Peyer's patch (tissue), 4 donors: ENCODE results near the gene PRPS1.

Experiments used
- POLR2A ChIP-seq, 2 donors: fragments of 450-650 bp; IDR thresholded peaks; one replicate each; pipeline ENCODE4 v1.5.1; 2017; ENCODE audit warnings: antibody characterized with exemption in 2 of 2, mild to moderate bottlenecking in 2 of 2, moderate library complexity in 2 of 2
- TF ChIP-seq, protein P1 (sequence below), 6 experiments: fragments of 450-650 bp in 4 of 6; fragments of 200-600 bp in 2 of 6; sonication (generic) in 1 of 6; IDR thresholded peaks; one replicate each; pipeline ENCODE4 v1.5.1; 2017 to 2019; ENCODE audit warnings: antibody characterized with exemption in 6 of 6, mild to moderate bottlenecking in 3 of 6, moderate library complexity in 1 of 6

DNA sequence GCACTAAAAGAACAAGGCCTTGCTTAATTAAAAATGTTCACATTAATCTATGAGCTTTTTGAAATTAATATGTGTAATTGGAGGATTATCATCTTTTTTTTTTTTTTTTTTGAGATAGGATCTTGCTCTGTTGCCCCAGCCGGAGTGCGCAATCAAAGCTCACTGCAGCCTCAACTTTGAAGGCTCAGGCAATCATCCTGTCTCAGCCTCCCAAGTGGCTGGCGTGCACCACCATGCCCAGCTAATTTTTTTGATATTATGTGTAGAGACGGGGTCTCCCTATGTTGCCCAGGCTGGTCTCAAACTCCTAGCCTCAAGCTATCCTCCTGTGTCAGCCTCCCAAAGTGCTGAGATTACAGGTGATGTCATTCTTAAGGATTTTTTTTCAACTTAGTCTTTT is 20.0 kb downstream of the PRPS1 start:
- TF ChIP-seq, protein P1, sequence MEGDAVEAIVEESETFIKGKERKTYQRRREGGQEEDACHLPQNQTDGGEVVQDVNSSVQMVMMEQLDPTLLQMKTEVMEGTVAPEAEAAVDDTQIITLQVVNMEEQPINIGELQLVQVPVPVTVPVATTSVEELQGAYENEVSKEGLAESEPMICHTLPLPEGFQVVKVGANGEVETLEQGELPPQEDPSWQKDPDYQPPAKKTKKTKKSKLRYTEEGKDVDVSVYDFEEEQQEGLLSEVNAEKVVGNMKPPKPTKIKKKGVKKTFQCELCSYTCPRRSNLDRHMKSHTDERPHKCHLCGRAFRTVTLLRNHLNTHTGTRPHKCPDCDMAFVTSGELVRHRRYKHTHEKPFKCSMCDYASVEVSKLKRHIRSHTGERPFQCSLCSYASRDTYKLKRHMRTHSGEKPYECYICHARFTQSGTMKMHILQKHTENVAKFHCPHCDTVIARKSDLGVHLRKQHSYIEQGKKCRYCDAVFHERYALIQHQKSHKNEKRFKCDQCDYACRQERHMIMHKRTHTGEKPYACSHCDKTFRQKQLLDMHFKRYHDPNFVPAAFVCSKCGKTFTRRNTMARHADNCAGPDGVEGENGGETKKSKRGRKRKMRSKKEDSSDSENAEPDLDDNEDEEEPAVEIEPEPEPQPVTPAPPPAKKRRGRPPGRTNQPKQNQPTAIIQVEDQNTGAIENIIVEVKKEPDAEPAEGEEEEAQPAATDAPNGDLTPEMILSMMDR (IDR thresholded peaks at IDR 0.05): no peak
- TF ChIP-seq POLR2A (IDR thresholded peaks at IDR 0.05): no peak
